GM21423 (cell line): ENCODE measurements around the gene CLASP2.

Source experiments
- ATAC-seq: cut with Tn5 transposase; IDR thresholded peaks from one replicate; pipeline ENCODE4 v1.9.1; 2021; ENCODE audit warnings: mild to moderate bottlenecking, moderate library complexity; ENCODE audit not compliant: unreplicated experiment

CLASP2 gene

GRCh38 chr3:33639889-33640288 is 78.2 kb downstream of the CLASP2 start:
- no peak for ATAC-seq

DNA sequence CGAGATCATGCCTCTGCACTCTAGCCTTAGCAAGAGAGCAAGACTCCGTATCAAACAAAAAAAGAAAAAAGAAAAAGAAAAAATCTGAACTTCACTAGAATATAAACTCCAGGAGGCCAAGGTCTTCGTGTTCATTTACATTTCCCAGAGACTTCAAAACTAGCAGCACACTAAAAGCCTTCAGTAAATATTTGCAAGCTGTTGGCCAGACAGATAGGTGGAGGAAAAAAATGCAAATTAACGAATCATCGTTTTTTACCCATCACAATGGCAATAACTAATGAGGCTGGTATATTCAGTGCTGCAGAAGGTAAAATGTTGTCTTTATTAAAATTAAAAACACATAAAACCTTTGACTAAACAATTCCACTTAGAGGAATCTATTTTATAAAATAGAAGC is 80.6 kb downstream of the CLASP2 start:
- no peak for ATAC-seq

DNA sequence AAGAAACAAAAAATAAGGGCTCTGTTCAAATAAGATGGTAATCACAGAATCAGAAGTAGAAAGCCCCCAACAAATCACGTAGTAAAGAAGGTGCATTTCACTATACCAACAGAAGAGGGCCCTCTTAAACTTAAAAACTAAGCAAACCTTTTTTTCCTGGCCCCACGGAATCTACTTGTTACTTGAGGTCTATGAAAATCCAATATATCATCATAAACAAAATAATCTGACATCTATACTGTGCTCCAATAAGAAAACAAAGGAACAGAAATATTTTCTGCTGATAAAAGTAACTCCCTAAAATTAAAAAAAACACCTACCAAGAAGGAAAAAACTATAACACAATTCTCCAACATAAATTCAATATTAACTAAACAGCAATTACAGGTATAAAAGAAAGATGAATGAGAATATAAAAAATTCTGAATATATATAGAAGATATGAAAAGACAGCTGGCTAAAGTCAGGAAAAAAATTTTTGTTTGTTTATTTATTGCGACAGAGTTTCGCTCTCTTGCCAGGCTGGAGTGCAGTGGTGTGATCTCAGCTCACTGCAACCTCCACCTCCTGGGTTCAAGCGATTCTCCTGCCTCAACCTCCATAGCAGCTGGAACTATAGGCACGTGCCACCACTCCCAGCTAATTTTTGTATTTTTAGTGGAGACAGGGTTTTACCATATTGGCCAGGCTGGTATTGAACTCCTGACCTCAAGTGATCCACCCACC is 81.8 kb downstream of the CLASP2 start:
- no peak for ATAC-seq

DNA sequence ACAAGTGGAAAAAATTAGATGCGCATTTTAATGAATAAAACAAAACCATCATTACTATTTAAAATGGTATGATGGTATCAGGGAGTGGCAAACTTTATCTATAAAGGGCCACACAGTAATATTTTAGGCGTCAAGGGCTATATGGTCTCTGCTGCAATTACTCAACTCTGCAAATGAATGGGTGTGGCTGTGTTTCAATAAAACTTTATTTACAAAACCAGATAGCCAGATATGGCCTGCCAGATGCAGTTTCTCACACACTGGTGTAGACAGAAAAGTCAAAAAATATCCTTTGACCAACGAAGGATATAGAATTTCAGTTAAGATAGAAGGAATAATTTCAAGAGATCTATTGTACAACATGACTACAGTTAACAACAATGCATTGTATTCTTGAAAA is 83.8 kb downstream of the CLASP2 start:
- no peak for ATAC-seq

DNA sequence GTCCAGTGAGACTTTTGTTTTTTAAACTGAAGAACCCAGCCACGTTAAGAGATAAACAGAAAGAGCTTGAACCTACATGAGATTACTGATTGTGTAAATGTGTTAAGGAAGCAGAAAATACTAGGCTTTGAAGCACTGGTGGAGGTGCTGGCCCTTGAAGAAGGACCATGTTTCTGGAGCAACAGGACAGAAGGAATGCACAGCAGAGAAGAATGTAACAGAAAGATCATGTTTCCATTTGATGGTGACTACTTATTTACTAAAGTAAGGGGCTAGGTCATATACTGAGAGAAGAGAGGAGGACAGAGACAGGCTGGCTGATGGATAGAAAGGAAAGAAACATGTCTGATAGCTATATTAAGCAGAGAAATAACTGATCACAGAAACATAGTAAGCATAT is 88.8 kb downstream of the CLASP2 start:
- no peak for ATAC-seq

- no peak for ATAC-seq
Measured at GRCh38 chr3:33624756-33625155, 93.3 kb downstream of the CLASP2 start.

DNA sequence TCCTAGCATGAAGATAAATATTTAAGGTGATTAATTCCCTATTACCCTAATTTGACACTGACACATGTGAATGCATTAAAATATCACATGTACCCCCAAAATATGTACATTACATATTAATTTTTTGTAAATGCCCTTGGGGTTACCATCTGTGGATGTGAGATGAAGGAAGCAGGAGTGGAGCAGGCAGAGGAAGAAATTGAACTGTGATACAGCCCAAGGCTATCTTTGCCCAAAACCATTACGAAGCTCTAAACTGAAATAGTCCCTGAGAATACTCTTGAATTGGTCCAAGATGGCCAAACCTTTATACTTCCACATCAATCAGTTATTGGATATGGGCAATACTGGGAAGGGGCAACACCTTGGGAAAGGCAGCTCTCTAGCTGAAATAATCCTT is 105.0 kb downstream of the CLASP2 start:
- ATAC-seq = no peak

GRCh38 chr3:33612607-33613006 is 105.4 kb downstream of the CLASP2 start:
- ATAC-seq = no peak

GRCh38 chr3:33602829-33603228 is 115.2 kb downstream of the CLASP2 start:
- ATAC-seq = no peak

DNA sequence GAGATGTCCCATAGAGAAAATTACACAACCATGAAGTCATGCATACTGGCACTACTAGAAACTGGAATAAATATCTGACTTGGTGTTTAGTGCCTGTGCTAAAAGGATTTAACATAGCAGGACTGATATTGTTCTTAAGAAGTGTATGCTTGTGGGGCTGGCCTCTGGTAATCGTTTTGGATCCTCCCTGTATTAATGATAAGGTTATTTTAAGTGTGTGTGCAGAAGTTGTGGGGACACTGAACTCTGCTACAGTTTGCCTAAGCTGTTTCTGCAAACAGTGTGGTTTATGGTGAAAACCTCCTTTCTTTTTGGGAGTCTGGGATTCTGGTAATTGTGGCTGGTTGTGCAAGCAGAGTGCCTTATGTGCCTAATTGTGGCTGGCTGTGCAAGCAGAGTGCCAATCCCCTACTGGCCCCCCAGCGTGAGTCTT is 120.8 kb downstream of the CLASP2 start:
- no peak for ATAC-seq

GRCh38 chr3:33592999-33593398 is 125.1 kb downstream of the CLASP2 start:
- no peak for ATAC-seq

- no peak for ATAC-seq
Measured at GRCh38 chr3:33590541-33590940, 127.5 kb downstream of the CLASP2 start.

DNA sequence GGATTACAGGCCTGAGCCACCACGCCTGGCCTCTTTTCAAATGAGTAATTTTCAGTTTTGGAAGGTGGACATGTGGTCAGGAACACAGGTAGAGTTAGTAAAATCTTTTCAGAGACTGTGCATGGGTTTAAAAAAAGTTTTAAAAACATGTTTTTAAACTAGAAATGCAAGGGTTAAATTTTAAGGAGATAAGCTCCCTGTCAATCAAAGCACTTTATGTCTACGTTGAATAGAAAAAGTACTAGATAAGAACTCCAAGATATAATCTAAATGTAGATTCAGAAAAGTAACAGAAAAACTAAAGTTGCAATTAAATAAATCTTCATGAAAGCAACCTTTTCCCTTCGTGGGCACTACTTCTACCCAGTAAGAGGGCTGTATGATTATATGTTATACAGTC is 131.7 kb downstream of the CLASP2 start:
- no peak for ATAC-seq

DNA sequence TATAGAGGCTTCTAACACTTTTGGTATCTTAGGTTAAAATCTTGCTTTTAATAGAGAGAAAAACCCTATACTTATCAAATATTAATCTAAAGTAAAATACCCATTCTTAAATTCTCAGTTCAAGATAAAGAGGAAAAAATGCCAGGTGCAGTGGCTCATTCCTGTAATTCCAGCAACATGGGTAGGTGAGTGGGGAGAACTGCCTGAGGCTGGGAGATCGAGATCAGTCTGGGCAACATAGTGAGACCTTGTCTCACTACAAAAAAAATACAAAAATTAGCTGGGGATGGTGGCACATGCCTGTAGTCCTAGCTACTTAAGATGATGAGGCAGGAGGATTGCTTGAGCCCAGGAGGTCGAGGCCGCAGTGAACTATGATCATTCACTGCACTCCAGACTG is 135.8 kb downstream of the CLASP2 start:
- ATAC-seq = no peak

DNA sequence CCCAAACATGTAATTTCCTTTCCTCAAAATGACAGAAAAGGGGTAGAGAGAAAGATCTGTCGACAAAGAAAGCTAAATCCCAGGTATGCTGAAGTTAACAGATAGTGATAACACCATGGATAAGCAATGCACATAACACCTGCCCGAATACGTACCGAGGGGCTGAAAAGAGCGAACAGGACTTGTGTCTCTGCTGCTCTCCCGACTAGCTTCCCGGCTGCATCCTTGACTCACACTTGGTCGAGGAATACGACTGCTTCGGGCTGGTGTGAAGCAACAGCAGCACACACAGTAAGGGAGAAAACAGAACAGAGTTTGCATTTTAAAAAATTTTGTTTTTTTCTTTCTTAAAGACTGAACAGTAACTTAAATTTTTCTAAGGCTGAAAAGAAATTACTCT is 136.4 kb downstream of the CLASP2 start:
- ATAC-seq = no peak

DNA sequence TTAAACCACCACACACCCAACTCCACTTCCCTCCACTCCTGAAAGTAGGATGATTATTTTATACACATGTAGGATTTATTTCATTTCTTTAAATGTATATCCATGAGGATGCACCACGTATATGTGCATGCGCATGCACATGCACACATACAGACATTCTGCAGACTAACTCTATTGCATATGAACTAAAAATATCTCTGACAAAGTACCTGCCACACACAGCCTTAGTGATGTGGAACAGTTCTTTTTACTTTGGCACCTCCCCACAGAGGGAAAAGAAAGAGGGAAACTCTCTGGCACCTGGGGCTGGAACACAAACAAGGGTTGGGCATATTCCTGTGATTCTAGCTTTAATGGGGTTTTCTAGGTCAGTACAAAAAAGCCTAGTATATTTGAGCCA is 138.2 kb downstream of the CLASP2 start:
- no peak for ATAC-seq

DNA sequence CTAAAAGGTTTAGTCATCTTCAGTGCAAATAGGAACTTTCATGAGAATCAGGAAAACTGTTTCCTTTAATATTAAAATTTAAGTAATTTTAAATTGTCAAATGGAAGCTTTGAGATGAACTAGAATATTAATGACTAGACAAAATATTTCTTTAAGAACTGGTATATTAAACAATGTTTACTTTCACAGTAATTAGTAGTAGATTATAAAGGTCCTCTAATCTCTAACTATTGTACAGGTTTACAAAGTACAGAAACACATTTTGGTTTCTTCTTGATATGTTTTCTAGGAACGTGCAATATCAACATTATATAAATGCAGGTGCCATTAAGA is 138.9 kb downstream of the CLASP2 start:
- no peak for ATAC-seq

DNA sequence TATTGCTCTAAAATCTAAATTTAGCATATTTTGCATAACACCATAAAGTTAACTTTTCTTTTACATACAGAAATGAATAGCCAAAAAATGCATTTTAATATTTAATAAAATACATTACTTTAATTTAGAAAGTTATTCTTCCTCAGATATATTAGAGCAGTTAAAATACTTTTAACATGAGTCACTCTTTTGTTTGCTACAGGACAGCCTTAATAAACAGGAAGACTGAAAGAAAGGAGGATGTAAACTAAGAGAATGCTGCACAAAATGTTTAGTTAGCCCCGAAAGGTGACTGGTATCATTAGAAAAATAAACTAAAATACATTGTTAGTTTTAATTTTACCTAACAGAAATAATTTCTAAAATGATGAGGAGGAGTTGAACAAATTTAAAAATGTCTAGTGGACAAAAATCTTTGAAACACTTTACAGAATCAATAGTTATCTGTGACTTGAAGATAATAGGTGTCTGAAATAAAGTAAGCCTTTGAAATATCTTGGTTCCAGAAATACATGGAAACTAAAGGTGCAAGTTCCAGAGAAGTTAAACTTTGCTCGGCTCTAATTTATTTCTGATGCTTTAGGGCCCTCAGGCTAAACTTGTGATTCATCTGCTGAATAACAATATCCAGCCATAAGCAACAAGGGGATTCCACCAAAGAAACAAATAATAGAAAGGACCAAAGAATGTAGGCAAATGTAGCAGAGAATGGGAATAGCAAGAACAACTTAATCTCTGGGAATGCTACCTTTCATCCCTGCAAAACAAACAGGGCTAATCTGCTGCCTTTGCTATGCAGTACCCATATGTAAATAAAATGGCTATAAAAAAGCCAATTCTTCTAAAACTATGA is 139.5 kb downstream of the CLASP2 start:
- no peak for ATAC-seq

DNA sequence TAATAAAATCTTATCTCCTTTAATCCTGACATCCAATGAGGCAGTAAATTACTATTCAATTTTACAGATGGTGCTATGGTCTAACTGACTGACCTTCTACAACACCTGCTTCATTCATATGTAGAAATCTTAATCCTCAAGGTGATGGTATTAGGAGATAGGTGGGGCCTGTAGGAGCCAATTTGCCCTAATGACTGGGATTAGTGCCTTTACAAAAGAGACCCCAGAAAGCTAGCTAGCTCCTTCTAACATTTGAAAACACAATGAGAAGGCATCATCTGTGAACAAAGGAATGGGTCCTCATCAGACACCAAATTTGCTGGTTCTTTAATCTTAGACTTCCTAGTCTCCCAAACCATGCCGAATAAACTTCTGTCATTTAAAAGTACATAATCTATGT is 140.5 kb downstream of the CLASP2 start:
- ATAC-seq = no peak

DNA sequence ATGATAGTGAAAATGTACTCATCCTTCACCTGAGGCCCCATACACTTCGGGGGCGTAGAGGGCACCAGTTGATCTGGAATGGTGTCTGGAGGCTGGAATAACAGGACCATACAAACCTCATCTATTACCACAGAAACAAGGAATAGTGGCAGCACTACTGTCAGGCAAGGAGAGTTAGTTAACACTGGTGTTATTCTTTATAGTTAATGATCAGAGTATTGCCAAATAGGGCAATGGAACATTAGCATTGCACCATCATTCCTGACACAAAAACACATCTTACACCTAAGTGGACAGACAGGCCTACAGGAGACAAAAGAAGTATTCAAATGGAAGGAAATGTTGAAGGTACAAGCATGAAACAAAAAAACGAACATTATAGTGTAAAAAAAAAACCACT is 140.9 kb downstream of the CLASP2 start:
- no peak for ATAC-seq

DNA sequence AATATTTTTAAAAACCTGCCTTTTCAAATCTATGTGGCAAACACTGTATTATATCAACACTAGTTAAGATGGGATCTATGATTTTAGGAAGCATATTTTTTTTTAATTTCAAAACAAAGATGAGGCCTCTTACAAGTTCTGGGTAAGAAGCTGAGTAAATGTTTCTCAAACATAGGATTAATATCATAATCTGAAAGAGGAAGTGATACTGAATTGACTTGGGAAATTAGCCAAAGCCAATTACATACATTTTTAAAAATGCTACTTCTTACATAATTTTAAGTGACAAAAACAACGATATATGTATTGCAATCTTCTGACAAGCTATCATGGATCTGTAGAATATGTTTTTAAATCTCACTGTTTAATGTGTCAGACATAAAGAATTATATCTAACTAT is 142.7 kb downstream of the CLASP2 start:
- ATAC-seq = no peak

- ATAC-seq = no peak
Measured at GRCh38 chr3:33557829-33558228, 160.2 kb downstream of the CLASP2 start.

GRCh38 chr3:33557279-33557678 is 160.8 kb downstream of the CLASP2 start:
- ATAC-seq = no peak
